GM18870 (cell line): ENCODE results near the gene HIVEP2.

Source experiments
- ATAC-seq: cut with Tn5 transposase; IDR thresholded peaks from one replicate; pipeline ENCODE4 v1.9.1; 2021; ENCODE audit warnings: moderate library complexity; ENCODE audit not compliant: unreplicated experiment

The HIVEP2 gene

GRCh38 chr6:142714951-142715785, 229.8 kb downstream of the HIVEP2 start:
- no peak for ATAC-seq

GRCh38 chr6:142713959-142714358, 231.0 kb downstream of the HIVEP2 start:
- no peak for ATAC-seq

- ATAC-seq, result no peak
Measured at GRCh38 chr6:142712231-142712630, 232.7 kb downstream of the HIVEP2 start.

GRCh38 chr6:142708651-142709050, 236.3 kb downstream of the HIVEP2 start:
- no peak for ATAC-seq

- ATAC-seq, result no peak
Measured at GRCh38 chr6:142707255-142707654, 237.7 kb downstream of the HIVEP2 start.

GRCh38 chr6:142706210-142706609, 238.8 kb downstream of the HIVEP2 start:
- no peak for ATAC-seq

GRCh38 chr6:142705054-142705453, 239.9 kb downstream of the HIVEP2 start:
- no peak for ATAC-seq

- no peak for ATAC-seq
Measured at GRCh38 chr6:142702501-142703460, 242.2 kb downstream of the HIVEP2 start.
